Activated naive CD8-positive, alpha-beta T cell (primary cell): ENCODE data around the gene LIMS2.

Experiments
- H3K27ac Mint-ChIP-seq: one replicate; pipeline ENCODE4 v1.8.0; 2021; ENCODE audit warnings: mixed read lengths
- H3K27me3 Mint-ChIP-seq: one replicate; pipeline ENCODE4 v1.8.0; 2021; ENCODE audit warnings: mixed read lengths
- H3K36me3 Mint-ChIP-seq: one replicate; pipeline ENCODE4 v1.8.0; 2021; ENCODE audit warnings: mixed read lengths
- H3K4me1 Mint-ChIP-seq: one replicate; pipeline ENCODE4 v1.8.0; 2021; ENCODE audit warnings: low read depth, mixed read lengths
- H3K4me3 Mint-ChIP-seq: one replicate; pipeline ENCODE4 v1.8.0; 2021; ENCODE audit warnings: mild to moderate bottlenecking, mixed read lengths
- H3K9me3 Mint-ChIP-seq: one replicate; pipeline ENCODE4 v1.8.0; 2021; ENCODE audit warnings: low read depth, mixed read lengths

LIMS2 gene

DNA sequence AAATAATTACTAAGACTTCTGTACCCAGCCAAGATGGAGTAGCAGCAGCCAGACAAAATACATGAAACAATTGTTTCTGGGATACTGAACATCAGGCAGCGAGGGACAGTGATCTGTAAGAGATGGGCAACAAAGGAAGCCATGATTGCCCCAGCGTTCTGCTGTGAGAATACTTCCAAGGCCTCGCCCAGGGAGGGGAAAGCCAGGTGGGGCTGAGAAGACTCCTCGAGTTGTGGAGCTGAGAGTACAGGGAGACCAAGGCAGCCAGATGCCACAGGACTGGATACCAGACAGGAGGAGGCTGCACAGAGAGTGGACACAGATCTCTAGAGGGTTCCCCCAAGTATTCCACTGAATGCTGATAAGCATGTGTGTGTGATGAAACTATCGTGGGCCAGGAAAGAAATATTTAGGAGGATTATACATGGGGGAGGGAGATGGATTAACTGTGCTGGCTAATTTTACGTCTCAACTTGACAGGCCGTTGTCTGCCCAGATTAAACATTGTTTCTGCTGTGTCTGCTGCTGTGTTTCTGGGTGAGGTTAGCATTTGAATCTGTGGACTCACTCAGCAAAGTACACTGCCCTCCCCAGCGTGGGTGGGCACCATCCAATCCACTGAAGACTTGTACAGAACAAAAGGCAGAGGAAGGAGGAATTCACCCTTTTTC is 10.2 kb upstream of the LIMS2 start:
- peaks cover 1% of the 10 kb centered on the region for H3K27me3 Mint-ChIP-seq
- H3K4me3 Mint-ChIP-seq = no peak overlapping the region
- peaks cover 4% of the 10 kb centered on the region for H3K9me3 Mint-ChIP-seq
- H3K27ac Mint-ChIP-seq = no peak overlapping the region
- peaks cover 3% of the 10 kb centered on the region for H3K36me3 Mint-ChIP-seq
- peaks cover 2% of the 10 kb centered on the region for H3K4me1 Mint-ChIP-seq

DNA sequence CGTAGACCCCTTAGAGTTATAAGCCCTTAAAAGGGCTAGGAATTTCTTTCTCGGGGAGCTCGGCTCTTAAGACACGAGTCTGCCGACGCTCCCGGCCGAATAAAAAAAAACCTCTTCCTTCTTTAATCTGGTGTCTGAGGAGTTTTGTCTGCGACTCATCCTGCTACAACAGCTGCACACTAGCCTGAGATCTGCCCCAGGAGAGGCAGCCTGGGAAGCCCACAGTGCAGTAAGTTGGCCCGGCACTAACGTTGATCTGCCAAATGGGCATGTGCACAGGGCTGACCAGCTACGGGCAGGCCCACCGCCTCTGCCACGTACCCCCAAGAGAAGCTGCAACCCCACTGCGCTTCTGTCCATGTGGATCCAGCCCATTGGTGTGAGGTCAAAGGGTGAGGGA is 8.4 kb upstream of the LIMS2 start:
- Mint-ChIP-seq H3K4me1 (peaks cover 2% of the 10 kb centered on the region), H3K36me3 (peaks cover 3% of the 10 kb centered on the region), H3K9me3 (peaks cover 4% of the 10 kb centered on the region), H3K4me3 (no peak overlapping the region), H3K27me3 (peaks cover 1% of the 10 kb centered on the region), H3K27ac (no peak overlapping the region)

DNA sequence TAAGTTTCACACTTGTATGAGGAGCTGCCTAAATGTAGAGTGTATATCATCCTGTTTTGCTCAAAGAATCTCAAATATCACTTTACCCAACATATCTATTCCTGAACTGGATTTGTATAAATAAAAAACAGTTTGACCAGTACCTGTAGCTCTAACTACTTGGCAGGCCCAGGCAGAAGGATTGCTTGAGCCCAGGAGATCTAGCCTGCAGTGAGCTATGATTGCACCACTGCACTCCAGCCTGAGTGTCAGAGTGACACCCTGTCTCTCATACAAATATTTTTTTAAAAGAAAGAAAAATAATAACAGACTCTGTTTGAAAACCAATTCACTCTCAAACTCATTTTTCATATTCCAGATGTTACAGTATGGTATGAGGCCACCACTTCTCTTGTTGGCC is 7.7 kb upstream of the LIMS2 start:
- no peak overlapping the region for H3K4me3 Mint-ChIP-seq
- H3K4me1 Mint-ChIP-seq = peaks cover 2% of the 10 kb centered on the region
- no peak overlapping the region for H3K27ac Mint-ChIP-seq
- peaks cover 5% of the 10 kb centered on the region for H3K27me3 Mint-ChIP-seq
- peaks cover 2% of the 10 kb centered on the region for H3K36me3 Mint-ChIP-seq
- H3K9me3 Mint-ChIP-seq = peaks cover 3% of the 10 kb centered on the region

DNA sequence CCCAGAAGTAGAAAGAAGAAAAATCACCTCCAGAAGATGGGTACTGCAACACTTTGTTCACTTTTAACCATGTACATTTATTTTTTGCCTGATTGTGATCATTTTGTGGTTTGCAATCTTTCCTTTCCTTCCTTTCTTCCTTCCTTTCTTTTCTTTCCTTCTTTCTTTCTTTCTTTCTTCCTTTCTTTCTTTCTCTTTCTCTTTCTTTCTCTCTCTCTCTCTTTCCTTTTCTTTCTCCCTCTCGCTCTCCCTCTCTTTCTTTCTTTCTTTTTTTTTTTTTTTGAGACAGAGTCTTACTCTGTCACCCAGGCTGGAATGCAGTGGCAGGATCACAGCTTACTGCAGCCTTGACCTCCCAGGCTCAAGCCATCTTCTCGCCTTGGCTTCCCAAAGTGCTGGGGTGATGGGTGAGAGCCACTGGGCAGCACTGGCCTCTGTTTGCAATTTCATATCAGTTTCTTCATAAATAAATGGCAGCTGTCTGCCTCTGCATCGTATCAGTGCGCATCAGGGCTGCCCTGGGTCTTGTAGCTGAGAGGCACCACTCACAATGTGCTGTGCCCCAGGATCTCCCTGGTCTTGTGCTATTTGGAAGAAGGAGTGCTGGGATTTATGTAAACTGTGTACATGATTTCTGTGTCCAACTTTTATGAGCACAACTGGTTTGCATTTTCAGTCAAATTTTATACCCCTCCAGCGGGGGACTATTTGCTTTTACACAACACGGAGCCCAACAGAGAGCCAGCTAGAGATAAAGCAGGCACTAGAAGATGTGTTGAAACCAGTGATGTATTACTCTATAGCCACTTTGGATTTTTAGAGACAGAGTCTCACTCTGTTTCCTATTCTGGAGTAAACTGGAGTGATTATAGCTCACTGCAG is 6.9 kb upstream of the LIMS2 start:
- Mint-ChIP-seq H3K27me3 (peaks cover 5% of the 10 kb centered on the region), H3K4me1 (peaks cover 2% of the 10 kb centered on the region), H3K36me3 (no peaks in the 10 kb centered on the region), H3K4me3 (no peak overlapping the region), H3K27ac (no peak overlapping the region), H3K9me3 (no peaks in the 10 kb centered on the region)

DNA sequence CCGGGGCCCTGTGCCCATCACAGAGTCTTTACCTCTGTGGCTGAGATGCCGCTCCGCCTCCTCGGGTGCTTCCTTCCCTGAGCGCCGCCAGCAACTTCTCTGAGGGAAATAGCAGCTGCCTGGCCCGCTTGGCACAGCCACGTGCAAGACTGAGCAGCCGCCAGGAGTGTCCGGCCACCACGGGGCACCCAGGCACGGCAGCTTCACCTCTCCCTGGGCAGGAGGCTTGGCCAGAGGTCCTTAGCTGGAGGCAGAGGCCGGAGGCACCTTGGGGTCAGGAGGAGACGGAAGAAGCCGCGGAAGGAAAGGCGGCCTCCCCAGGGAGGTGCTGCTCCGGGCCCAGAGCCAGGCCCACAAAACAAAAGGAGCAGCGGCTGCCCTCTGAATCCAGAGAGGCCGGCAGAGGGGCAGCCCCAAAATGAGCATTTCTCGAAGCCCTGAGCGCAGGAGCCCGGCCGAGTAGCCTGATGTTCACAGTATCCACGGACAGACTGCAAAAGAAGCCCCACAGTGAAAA is 6.0 kb upstream of the LIMS2 start:
- Mint-ChIP-seq H3K27me3 (peaks cover 8% of the 10 kb centered on the region), H3K4me1 (peaks cover 3% of the 10 kb centered on the region), H3K27ac (no peak overlapping the region)

DNA sequence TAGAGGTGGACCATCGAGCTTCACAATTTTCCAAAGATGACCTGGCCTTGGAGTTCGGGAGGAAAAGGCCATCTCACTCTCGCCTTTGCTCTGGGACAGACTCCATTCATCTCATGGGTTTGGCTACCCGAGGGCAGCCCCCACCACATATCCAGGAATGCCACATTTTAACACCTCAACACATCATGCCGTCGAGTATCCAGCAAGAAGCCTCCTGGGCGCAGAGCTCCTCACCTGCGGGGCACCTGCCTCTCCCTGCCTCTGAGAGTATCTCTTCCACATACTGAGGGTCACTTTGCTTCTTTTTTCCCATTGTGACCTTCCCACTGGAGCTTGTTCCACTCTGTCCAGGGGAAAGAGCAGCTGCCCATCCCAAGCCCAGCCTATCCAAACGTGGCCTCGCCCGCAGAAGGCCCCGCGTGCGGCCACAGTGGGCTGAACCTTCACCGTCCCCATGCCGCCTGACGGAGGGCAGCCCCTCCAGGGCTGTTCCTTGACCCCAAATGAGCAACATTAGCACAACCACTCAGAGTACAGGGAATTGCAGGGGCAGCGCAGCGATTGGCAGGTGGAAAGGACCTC is 5.5 kb upstream of the LIMS2 start:
- peaks cover 7% of the 10 kb centered on the region for H3K4me1 Mint-ChIP-seq
- H3K4me3 Mint-ChIP-seq = no peak overlapping the region
- H3K9me3 Mint-ChIP-seq = no peaks in the 10 kb centered on the region
- H3K27me3 Mint-ChIP-seq = peaks cover 12% of the 10 kb centered on the region
- no peak overlapping the region for H3K27ac Mint-ChIP-seq
- H3K36me3 Mint-ChIP-seq = no peaks in the 10 kb centered on the region

More for the DNA sequence above, 6.0 kb upstream of the LIMS2 start:
- Mint-ChIP-seq H3K9me3 (no peaks in the 10 kb centered on the region), H3K4me3 (no peak overlapping the region), H3K36me3 (no peaks in the 10 kb centered on the region)

DNA sequence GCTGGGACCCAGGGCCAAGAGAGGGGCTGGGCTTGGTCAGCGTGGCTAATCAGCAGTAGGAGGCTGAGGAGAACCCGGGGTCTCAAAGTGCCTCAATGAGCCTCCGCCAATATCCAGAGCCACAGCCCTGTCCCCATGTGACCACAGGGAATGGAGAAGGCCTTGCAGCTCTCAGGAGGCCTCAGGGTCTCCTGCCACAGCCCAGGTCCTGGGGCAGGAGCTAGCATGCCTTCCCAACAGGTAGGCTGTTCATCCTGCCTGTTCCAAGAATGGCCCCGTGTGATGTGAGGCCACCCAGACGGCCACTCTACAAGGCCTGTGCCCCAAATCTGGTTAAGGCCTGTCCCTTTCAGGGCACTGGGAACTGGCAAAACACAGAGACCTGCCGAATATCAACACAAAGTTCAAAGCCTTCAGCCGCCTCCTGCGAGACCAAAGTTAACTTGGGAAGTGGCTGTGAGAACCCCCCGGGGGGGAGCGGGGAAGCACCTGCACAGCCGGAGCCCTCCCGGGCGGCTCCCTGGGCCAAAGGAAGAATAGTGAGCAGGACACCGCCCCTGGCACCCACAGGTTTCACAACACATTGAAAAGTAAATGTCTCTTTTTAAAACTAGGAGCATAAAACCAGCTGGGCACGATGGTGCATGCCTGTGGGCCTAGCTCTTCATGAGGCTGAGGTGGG is 4.5 kb upstream of the LIMS2 start:
- Mint-ChIP-seq H3K9me3 (no peaks in the 10 kb centered on the region), H3K27ac (no peak overlapping the region), H3K27me3 (peaks cover 13% of the 10 kb centered on the region)

GRCh38 chr2:127678991-127679390 is 3.7 kb upstream of the LIMS2 start:
- peaks cover 14% of the 10 kb centered on the region for H3K4me1 Mint-ChIP-seq
- H3K27me3 Mint-ChIP-seq = peaks cover 13% of the 10 kb centered on the region
- H3K4me3 Mint-ChIP-seq = no peak overlapping the region
- H3K27ac Mint-ChIP-seq = no peak overlapping the region
- no peaks in the 10 kb centered on the region for H3K9me3 Mint-ChIP-seq
- no peaks in the 10 kb centered on the region for H3K36me3 Mint-ChIP-seq

More for the DNA sequence above, 4.5 kb upstream of the LIMS2 start:
- H3K4me1 Mint-ChIP-seq = peaks cover 9% of the 10 kb centered on the region
- H3K4me3 Mint-ChIP-seq = no peak overlapping the region
- H3K36me3 Mint-ChIP-seq = no peaks in the 10 kb centered on the region

DNA sequence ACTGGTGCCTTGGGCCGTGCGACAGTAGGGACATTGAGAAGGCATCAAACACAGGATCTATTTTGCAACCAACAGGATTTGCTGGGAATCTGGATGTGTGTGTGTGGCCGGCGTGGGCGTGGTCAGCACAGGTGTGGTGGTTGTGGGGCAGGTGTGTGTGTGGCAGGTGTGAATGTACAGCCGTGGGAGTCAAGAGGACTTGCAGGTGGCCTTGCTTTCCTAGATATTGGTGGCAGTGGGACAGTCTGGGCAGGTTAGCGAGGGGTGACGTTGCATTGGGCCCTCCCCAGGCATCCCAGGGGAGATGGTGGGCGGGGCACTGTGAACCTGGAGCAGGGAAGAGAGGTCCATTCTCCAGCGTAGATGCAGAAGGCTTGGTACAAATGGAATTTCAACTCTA is 3.2 kb upstream of the LIMS2 start:
- Mint-ChIP-seq H3K27me3 (peaks cover 15% of the 10 kb centered on the region), H3K4me1 (peaks cover 14% of the 10 kb centered on the region), H3K4me3 (no peak overlapping the region), H3K27ac (no peak overlapping the region), H3K36me3 (no peaks in the 10 kb centered on the region), H3K9me3 (no peaks in the 10 kb centered on the region)

- peak overlapping the region; percentile 58 for H3K4me3 Mint-ChIP-seq
- peaks cover 22% of the 10 kb centered on the region for H3K27me3 Mint-ChIP-seq
- peaks cover 11% of the 10 kb centered on the region for H3K4me1 Mint-ChIP-seq
- H3K9me3 Mint-ChIP-seq = no peaks in the 10 kb centered on the region
- H3K36me3 Mint-ChIP-seq = no peaks in the 10 kb centered on the region
- no peak overlapping the region for H3K27ac Mint-ChIP-seq
Observed at GRCh38 chr2:127676906-127677305, 1.6 kb upstream of the LIMS2 start.

- no peaks in the 10 kb centered on the region for H3K36me3 Mint-ChIP-seq
- H3K27ac Mint-ChIP-seq = no peak overlapping the region
- H3K4me3 Mint-ChIP-seq = peak overlapping the region; percentile 83
Observed at GRCh38 chr2:127674241-127675209, 805 bp downstream of the LIMS2 start.

DNA sequence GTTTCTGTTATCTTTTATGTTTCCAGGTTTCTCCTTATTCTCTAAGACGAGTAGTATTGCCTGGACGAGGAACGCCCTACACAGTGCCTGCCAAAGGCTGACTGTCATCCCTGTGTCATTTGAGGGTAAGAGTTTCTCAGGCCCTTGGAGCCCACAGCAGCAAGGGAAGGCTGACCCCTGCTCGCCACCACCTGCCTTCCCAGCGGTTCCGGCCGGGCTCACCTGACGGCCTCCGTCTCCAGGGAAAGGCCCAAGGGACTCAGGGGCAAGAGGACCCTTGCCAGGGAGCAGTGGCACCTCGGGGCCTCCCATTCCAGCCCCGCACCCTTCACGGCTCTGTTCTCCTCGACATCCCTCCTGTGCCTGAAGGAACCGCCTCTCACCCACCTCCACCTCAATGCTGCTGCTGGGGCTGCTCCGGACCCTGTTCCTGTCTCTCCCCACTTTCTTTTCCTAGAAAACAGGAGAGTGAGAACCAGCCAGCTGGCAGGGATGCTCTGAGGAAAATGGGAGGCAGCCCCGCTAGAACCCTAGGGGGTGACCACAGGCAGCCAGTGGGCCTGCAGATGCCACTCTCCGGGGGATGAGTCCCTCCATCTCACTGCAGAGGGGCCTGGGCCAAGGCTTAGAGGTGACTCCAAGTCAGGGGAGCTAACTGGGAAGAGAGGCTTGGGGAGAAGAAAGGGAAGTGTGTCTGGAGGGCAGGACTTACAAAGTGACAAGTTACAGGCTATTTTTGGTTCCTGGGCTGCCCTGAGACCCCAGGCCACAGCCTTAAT is 1.9 kb downstream of the LIMS2 start:
- Mint-ChIP-seq H3K9me3 (no peaks in the 10 kb centered on the region), H3K27ac (no peak overlapping the region), H3K27me3 (peaks cover 34% of the 10 kb centered on the region), H3K4me3 (peak overlapping the region; percentile 83), H3K4me1 (peaks cover 11% of the 10 kb centered on the region), H3K36me3 (no peaks in the 10 kb centered on the region)

More at GRCh38 chr2:127674241-127675209, 805 bp downstream of the LIMS2 start:
- Mint-ChIP-seq H3K27me3 (peaks cover 34% of the 10 kb centered on the region), H3K9me3 (no peaks in the 10 kb centered on the region), H3K4me1 (peaks cover 11% of the 10 kb centered on the region)
